Left lobe of liver (tissue), 2 donors: ENCODE data around the gene GPR108. TPM values are rescaled to one million over a fixed set of nuclear protein-coding genes. Genes with fewer than 3 reads are reported as not detected.

ENCODE experiments used
- ATAC-seq: fragments of 200-7000 bp; cut with Tn5 transposase; one replicate; pipeline ENCODE4 v1.9.1; 2020; ENCODE audit warnings: mild to moderate bottlenecking, moderate library complexity
- DNase-seq: peaks from one replicate; pipeline ENCODE4 v3.0.0-alpha.2; 2020; ENCODE audit warnings: low spot score
- total RNA-seq: library from RNA; stranded (reverse); gene quantifications from one replicate; pipeline ENCODE4 v1.2.1, GENCODE V29; 2021
- donor health status: DM: no; HTN: no; CAD: no; lungs with moderate emphysema.
- donor health status: DM: no; HTN: yes; CAD: no.

GPR108 gene
- total RNA-seq, 1 donor from 2014 or later = 28.8 TPM

GRCh38 chr19:6685482-6685881, 51.9 kb downstream of the GPR108 start:
- no peak for DNase-seq
- ATAC-seq = no peak

GRCh38 chr19:6683971-6684370, 53.4 kb downstream of the GPR108 start:
- no peak for ATAC-seq
- DNase-seq = no peak

- no peak for ATAC-seq
- no peak for DNase-seq
Observed at GRCh38 chr19:6682607-6683128, 54.7 kb downstream of the GPR108 start.

- DNase-seq = no peak
- no peak for ATAC-seq
Observed at GRCh38 chr19:6680141-6680540, 57.2 kb downstream of the GPR108 start.

Other genes with a start within 250 kb of the GPR108 start
- gene TUBB4A, start 235.3 kb downstream of the GPR108 start, total RNA-seq = 0.70 TPM
- gene TNFSF9, start 206.6 kb downstream of the GPR108 start, total RNA-seq = 0.13 TPM
- 0.25 TPM for gene CD70, start 146.4 kb downstream of the GPR108 start, total RNA-seq
- 8.3 TPM for gene TNFSF14, start 67.4 kb downstream of the GPR108 start, total RNA-seq
- 11,297 TPM for gene C3, start 16.9 kb downstream of the GPR108 start, total RNA-seq
- 9.0 TPM for gene TRIP10, start 2.1 kb upstream of the GPR108 start, total RNA-seq
- gene SH2D3A, start 29.9 kb upstream of the GPR108 start, total RNA-seq = 1.1 TPM
- gene VAV1, start 35.1 kb upstream of the GPR108 start, total RNA-seq = 3.1 TPM
- gene ADGRE1, start 150.0 kb upstream of the GPR108 start, total RNA-seq = 0.88 TPM